Upper lobe of left lung (tissue), 4 donors: ENCODE measurements around the gene DAPK1.

Experiments used
- POLR2A ChIP-seq, 4 donors: fragments of 450-650 bp; IDR thresholded peaks; one replicate each; pipeline ENCODE4 v1.5.1; 2016 to 2017; ENCODE audit warnings: antibody characterized with exemption in 4 of 4, mild to moderate bottlenecking in 2 of 4
- TF ChIP-seq, protein P1 (sequence below), 6 experiments: fragments of 450-650 bp in 4 of 6; fragments of 200-600 bp in 2 of 6; sonication (generic) in 2 of 6; IDR thresholded peaks; one replicate each; pipeline ENCODE4 v1.5.1; 2016 to 2019; ENCODE audit warnings: antibody characterized with exemption in 6 of 6

DNA sequence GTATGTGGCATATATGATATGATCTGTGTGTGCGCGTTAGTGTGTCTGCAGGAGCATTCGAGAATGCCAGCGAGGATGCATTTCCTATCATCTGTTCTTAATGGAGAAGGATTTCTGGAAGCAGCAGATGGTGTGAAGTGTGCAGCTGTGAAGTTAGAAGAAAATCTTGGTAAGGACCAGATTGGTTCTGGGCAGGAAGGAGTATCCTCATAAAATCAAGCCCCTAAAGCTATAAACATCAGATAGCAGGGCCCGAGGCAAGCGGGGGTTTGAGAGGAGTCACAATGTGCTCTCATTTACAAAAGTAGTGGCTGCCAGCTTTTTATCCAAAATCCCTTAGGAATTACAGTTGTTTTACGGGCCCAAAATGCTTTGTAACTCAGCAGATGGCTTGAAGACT is 40.0 kb downstream of the DAPK1 start:
- TF ChIP-seq, protein P1, sequence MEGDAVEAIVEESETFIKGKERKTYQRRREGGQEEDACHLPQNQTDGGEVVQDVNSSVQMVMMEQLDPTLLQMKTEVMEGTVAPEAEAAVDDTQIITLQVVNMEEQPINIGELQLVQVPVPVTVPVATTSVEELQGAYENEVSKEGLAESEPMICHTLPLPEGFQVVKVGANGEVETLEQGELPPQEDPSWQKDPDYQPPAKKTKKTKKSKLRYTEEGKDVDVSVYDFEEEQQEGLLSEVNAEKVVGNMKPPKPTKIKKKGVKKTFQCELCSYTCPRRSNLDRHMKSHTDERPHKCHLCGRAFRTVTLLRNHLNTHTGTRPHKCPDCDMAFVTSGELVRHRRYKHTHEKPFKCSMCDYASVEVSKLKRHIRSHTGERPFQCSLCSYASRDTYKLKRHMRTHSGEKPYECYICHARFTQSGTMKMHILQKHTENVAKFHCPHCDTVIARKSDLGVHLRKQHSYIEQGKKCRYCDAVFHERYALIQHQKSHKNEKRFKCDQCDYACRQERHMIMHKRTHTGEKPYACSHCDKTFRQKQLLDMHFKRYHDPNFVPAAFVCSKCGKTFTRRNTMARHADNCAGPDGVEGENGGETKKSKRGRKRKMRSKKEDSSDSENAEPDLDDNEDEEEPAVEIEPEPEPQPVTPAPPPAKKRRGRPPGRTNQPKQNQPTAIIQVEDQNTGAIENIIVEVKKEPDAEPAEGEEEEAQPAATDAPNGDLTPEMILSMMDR (IDR thresholded peaks at IDR 0.05) = no peak
- no peak for TF ChIP-seq POLR2A (IDR thresholded peaks at IDR 0.05)
